BLaER1 (cell line): Measurements from ENCODE around the gene OLA1.

ENCODE experiments used
- H3K27ac ChIP-seq: shearing (Covaris generic); formaldehyde crosslinking; 2 replicates; pipeline ENCODE4 v1.8.1; 2022
- H3K27me3 ChIP-seq: shearing (Covaris generic); formaldehyde crosslinking; 2 replicates; pipeline ENCODE4 v1.8.1; 2022
- H3K36me3 ChIP-seq: shearing (Covaris generic); formaldehyde crosslinking; 2 replicates; pipeline ENCODE4 v1.8.1; 2022
- H3K4me1 ChIP-seq: shearing (Covaris generic); formaldehyde crosslinking; 2 replicates; pipeline ENCODE4 v1.8.1; 2022
- H3K4me2 ChIP-seq: shearing (Covaris generic); formaldehyde crosslinking; 2 replicates; pipeline ENCODE4 v1.8.1; 2022
- H3K4me3 ChIP-seq: shearing (Covaris generic); formaldehyde crosslinking; 2 replicates; pipeline ENCODE4 v1.8.1; 2022
- H3K9ac ChIP-seq: shearing (Covaris generic); formaldehyde crosslinking; 2 replicates; pipeline ENCODE4 v1.8.1; 2022
- H3K9me3 ChIP-seq: shearing (Covaris generic); formaldehyde crosslinking; 2 replicates; pipeline ENCODE4 v1.8.1; 2022
- H4K20me1 ChIP-seq: shearing (Covaris generic); formaldehyde crosslinking; 2 replicates; pipeline ENCODE4 v1.8.1; 2022
- Cebpa-rat ChIP-seq: shearing (Covaris generic); IDR thresholded peaks from 2 replicates; pipeline ENCODE4 v1.8.1; 2022

The OLA1 gene

GRCh38 chr2:174059178-174059883 is 189.0 kb downstream of the OLA1 start:
- Histone ChIP-seq H4K20me1 (no peaks in the 10 kb centered on the region), H3K9ac (no peak overlapping the region), H3K9me3 (peaks cover 21% of the 10 kb centered on the region), H3K36me3 (no peaks in the 10 kb centered on the region), H3K4me2 (no peak overlapping the region), H3K4me3 (no peak overlapping the region), H3K27ac (no peak overlapping the region), H3K27me3 (no peaks in the 10 kb centered on the region), H3K4me1 (peaks cover 4% of the 10 kb centered on the region; the same call in 1 of the 2 replicates)
- no peak for TF ChIP-seq Cebpa-rat

- H3K9ac ChIP-seq = no peak overlapping the region
- no peaks in the 10 kb centered on the region for H4K20me1 ChIP-seq
- no peaks in the 10 kb centered on the region for H3K36me3 ChIP-seq
- H3K27me3 ChIP-seq = no peaks in the 10 kb centered on the region
- H3K27ac ChIP-seq = no peak overlapping the region
- H3K4me2 ChIP-seq = no peak overlapping the region
- TF ChIP-seq Cebpa-rat = no peak
- H3K4me3 ChIP-seq = no peak overlapping the region
- peaks cover 4% of the 10 kb centered on the region; the same call in 1 of the 2 replicates for H3K4me1 ChIP-seq
- H3K9me3 ChIP-seq = peaks cover 21% of the 10 kb centered on the region
Observed at GRCh38 chr2:174058456-174058855, 189.9 kb downstream of the OLA1 start.

GRCh38 chr2:174058026-174058425 is 190.3 kb downstream of the OLA1 start:
- Histone ChIP-seq H3K9me3 (peaks cover 21% of the 10 kb centered on the region), H3K4me1 (peaks cover 4% of the 10 kb centered on the region; the same call in 1 of the 2 replicates), H3K9ac (no peak overlapping the region), H4K20me1 (no peaks in the 10 kb centered on the region), H3K4me2 (no peak overlapping the region), H3K4me3 (no peak overlapping the region), H3K27ac (no peak overlapping the region), H3K27me3 (no peaks in the 10 kb centered on the region), H3K36me3 (no peaks in the 10 kb centered on the region)
- TF ChIP-seq Cebpa-rat = no peak

- H3K4me1 ChIP-seq = peaks cover 4% of the 10 kb centered on the region; the same call in 1 of the 2 replicates
- H3K27ac ChIP-seq = no peak overlapping the region
Observed at GRCh38 chr2:174054926-174055325, 193.4 kb downstream of the OLA1 start.

GRCh38 chr2:174053355-174054151 is 194.8 kb downstream of the OLA1 start:
- H3K27ac ChIP-seq = no peak overlapping the region
- no peak overlapping the region for H3K4me3 ChIP-seq
- no peaks in the 10 kb centered on the region for H3K36me3 ChIP-seq
- no peak overlapping the region for H3K4me2 ChIP-seq
- H3K9me3 ChIP-seq = peaks cover 19% of the 10 kb centered on the region
- H4K20me1 ChIP-seq = no peaks in the 10 kb centered on the region
- H3K4me1 ChIP-seq = peaks cover 6% of the 10 kb centered on the region
- H3K9ac ChIP-seq = no peak overlapping the region
- no peak for TF ChIP-seq Cebpa-rat
- no peaks in the 10 kb centered on the region for H3K27me3 ChIP-seq

More at GRCh38 chr2:174054926-174055325, 193.4 kb downstream of the OLA1 start:
- Histone ChIP-seq H3K9me3 (peaks cover 21% of the 10 kb centered on the region), H4K20me1 (no peaks in the 10 kb centered on the region), H3K4me2 (no peak overlapping the region), H3K36me3 (no peaks in the 10 kb centered on the region), H3K27me3 (no peaks in the 10 kb centered on the region), H3K4me3 (no peak overlapping the region), H3K9ac (no peak overlapping the region)
- no peak for TF ChIP-seq Cebpa-rat

- H3K9me3 ChIP-seq = peaks cover 17% of the 10 kb centered on the region
- no peak overlapping the region for H3K4me3 ChIP-seq
- H3K9ac ChIP-seq = no peak overlapping the region
- H4K20me1 ChIP-seq = no peaks in the 10 kb centered on the region
- H3K36me3 ChIP-seq = no peaks in the 10 kb centered on the region
- peaks cover 16% of the 10 kb centered on the region for H3K4me1 ChIP-seq
- no peak overlapping the region for H3K4me2 ChIP-seq
- H3K27ac ChIP-seq = no peak overlapping the region
- TF ChIP-seq Cebpa-rat = no peak
- no peaks in the 10 kb centered on the region for H3K27me3 ChIP-seq
Observed at GRCh38 chr2:174052584-174052976, 195.8 kb downstream of the OLA1 start.

- no peak overlapping the region for H3K4me2 ChIP-seq
- TF ChIP-seq Cebpa-rat = no peak
- no peak overlapping the region for H3K9ac ChIP-seq
- no peak overlapping the region for H3K27ac ChIP-seq
- H3K36me3 ChIP-seq = no peaks in the 10 kb centered on the region
- peaks cover 17% of the 10 kb centered on the region for H3K9me3 ChIP-seq
- H3K4me1 ChIP-seq = peaks cover 22% of the 10 kb centered on the region
- no peaks in the 10 kb centered on the region for H3K27me3 ChIP-seq
- H4K20me1 ChIP-seq = no peaks in the 10 kb centered on the region
- no peak overlapping the region for H3K4me3 ChIP-seq
Observed at GRCh38 chr2:174051741-174052583, 196.4 kb downstream of the OLA1 start.

GRCh38 chr2:174051068-174051467 is 197.3 kb downstream of the OLA1 start:
- no peak overlapping the region for H3K27ac ChIP-seq
- H3K36me3 ChIP-seq = no peaks in the 10 kb centered on the region
- H3K9ac ChIP-seq = no peak overlapping the region
- peaks cover 25% of the 10 kb centered on the region for H3K4me1 ChIP-seq
- no peaks in the 10 kb centered on the region for H3K27me3 ChIP-seq
- H4K20me1 ChIP-seq = no peaks in the 10 kb centered on the region
- TF ChIP-seq Cebpa-rat = no peak
- peaks cover 14% of the 10 kb centered on the region for H3K9me3 ChIP-seq
- no peak overlapping the region for H3K4me2 ChIP-seq
- no peak overlapping the region for H3K4me3 ChIP-seq

- H3K4me1 ChIP-seq = peaks cover 24% of the 10 kb centered on the region
- H4K20me1 ChIP-seq = no peaks in the 10 kb centered on the region
- H3K9me3 ChIP-seq = peaks cover 13% of the 10 kb centered on the region
- TF ChIP-seq Cebpa-rat = no peak
- H3K27ac ChIP-seq = no peak overlapping the region
- no peak overlapping the region for H3K4me2 ChIP-seq
- no peak overlapping the region for H3K4me3 ChIP-seq
- H3K27me3 ChIP-seq = no peaks in the 10 kb centered on the region
- H3K9ac ChIP-seq = no peak overlapping the region
- no peaks in the 10 kb centered on the region for H3K36me3 ChIP-seq
Observed at GRCh38 chr2:174049895-174050294, 198.4 kb downstream of the OLA1 start.
